D721Med (cell line): ENCODE data around the gene ABCA7.
A peak's percentile ranks its signal among the peaks of the same experiment; 100 is the strongest.
"Not testable (repeated sequence)": the region's sequence is repeated elsewhere in the genome, so short reads cannot be mapped to it uniquely, and the experiment has no call there.

Experiments
- DNase-seq: peaks from one replicate; pipeline ENCODE4 v3.0.0; 2011; ENCODE audit warnings: low spot score; ENCODE audit not compliant: insufficient read length
- FAIRE-seq: peaks from 2 replicates; lab custom pipeline; 2011; peaks lifted over from hg19 to GRCh38; lab: Jason Lieb, UNC
- CTCF ChIP-seq: IDR thresholded peaks from 2 replicates; pipeline ENCODE4 v1.5.1; 2012; ENCODE audit warnings: mild to moderate bottlenecking, control low read depth; ENCODE audit not compliant: insufficient read depth; ENCODE audit errors: missing control alignments

The ABCA7 gene

GRCh38 chr19:1112268-1113029 is 72.5 kb downstream of the ABCA7 start:
- FAIRE-seq, result no peak
- no peak for DNase-seq
- no peak for TF ChIP-seq CTCF

- FAIRE-seq, result no peak
- DNase-seq, result peak; percentile 100
- peak; percentile 73 for TF ChIP-seq CTCF
Measured at GRCh38 chr19:1113030-1113985, 73.4 kb downstream of the ABCA7 start.

- no peak for TF ChIP-seq CTCF
- DNase-seq (no peak), FAIRE-seq (no peak)
Measured at GRCh38 chr19:1113986-1114483, 74.1 kb downstream of the ABCA7 start.

GRCh38 chr19:1114728-1115127 is 74.8 kb downstream of the ABCA7 start:
- FAIRE-seq, result not testable (repeated sequence)

More at GRCh38 chr19:1114728-1115127, 74.8 kb downstream of the ABCA7 start:
- DNase-seq, result not testable (repeated sequence)
